IPS-18a (cell line): Measurements from ENCODE around the gene SNRNP35.

Source experiments
- H3K27ac ChIP-seq: one replicate; pipeline ENCODE4 v1.5.1; 2013; ENCODE audit warnings: low read length
- H3K27me3 ChIP-seq: one replicate; pipeline ENCODE4 v1.6.1; 2013; ENCODE audit warnings: mild to moderate bottlenecking, low read length; ENCODE audit not compliant: control insufficient read depth, insufficient read depth
- H3K36me3 ChIP-seq: one replicate; pipeline ENCODE4 v1.6.1; 2013; ENCODE audit warnings: low read depth, low read length; ENCODE audit not compliant: control insufficient read depth
- H3K4me1 ChIP-seq: one replicate; pipeline ENCODE4 v1.6.1; 2013; ENCODE audit warnings: low read depth, low read length; ENCODE audit not compliant: control insufficient read depth
- H3K4me3 ChIP-seq: one replicate; pipeline ENCODE4 v1.5.1; 2013; ENCODE audit warnings: low read length
- H3K9ac ChIP-seq: one replicate; pipeline ENCODE4 v1.6.1; 2013; ENCODE audit warnings: mild to moderate bottlenecking, low read length, moderate library complexity
- H3K9me3 ChIP-seq: one replicate; pipeline ENCODE4 v1.6.1; 2013; ENCODE audit warnings: low read depth, low read length; ENCODE audit not compliant: control insufficient read depth

SNRNP35 gene

GRCh38 chr12:123435636-123436016 lies 22.3 kb upstream of the SNRNP35 start:
- Histone ChIP-seq H3K36me3 (no peaks in the 10 kb centered on the region), H3K4me1 (no peaks in the 10 kb centered on the region), H3K9ac (no peak overlapping the region), H3K27ac (no peak overlapping the region), H3K27me3 (peaks cover 33% of the 10 kb centered on the region), H3K9me3 (no peaks in the 10 kb centered on the region), H3K4me3 (peak overlapping the region; percentile 82)

- H3K4me3 ChIP-seq: peak within 1 kb of the TSS; percentile 82
- H3K27ac ChIP-seq: no peak within 1 kb of the TSS
- peaks cover 33% of the 10 kb centered on the region for H3K27me3 ChIP-seq
- H3K9me3 ChIP-seq: no peaks in the 10 kb centered on the region
- no peaks in the 10 kb centered on the region for H3K36me3 ChIP-seq
- H3K4me1 ChIP-seq: no peaks in the 10 kb centered on the region
- H3K9ac ChIP-seq: peak within 1 kb of the TSS; percentile 12
These were observed 21.6 kb upstream of the SNRNP35 start, which contains the start of gene RILPL2 for GRCh38 chr12:123436017-123436964. Gene RILPL2, minus strand, starts transcription at chr12:123436684. Its CDS starts 264 bp downstream, at chr12:123436420.

- no peaks in the 10 kb centered on the region for H3K36me3 ChIP-seq
These were observed 16.3 kb upstream of the SNRNP35 start for GRCh38 chr12:123441523-123442164.

GRCh38 chr12:123442774-123443173 lies 15.2 kb upstream of the SNRNP35 start:
- Histone ChIP-seq H3K4me3 (no peak overlapping the region), H3K4me1 (no peaks in the 10 kb centered on the region), H3K9ac (no peak overlapping the region)

More at GRCh38 chr12:123441523-123442164, 16.3 kb upstream of the SNRNP35 start:
- Histone ChIP-seq H3K27me3 (peaks cover 15% of the 10 kb centered on the region), H3K9me3 (no peaks in the 10 kb centered on the region), H3K4me3 (no peak overlapping the region), H3K9ac (no peak overlapping the region), H3K4me1 (no peaks in the 10 kb centered on the region), H3K27ac (no peak overlapping the region)

GRCh38 chr12:123444092-123445026 lies 13.6 kb upstream of the SNRNP35 start:
- no peaks in the 10 kb centered on the region for H3K27me3 ChIP-seq
- no peak overlapping the region for H3K27ac ChIP-seq
- H3K9me3 ChIP-seq: no peaks in the 10 kb centered on the region
- no peak overlapping the region for H3K9ac ChIP-seq
- H3K4me3 ChIP-seq: no peak overlapping the region
- no peaks in the 10 kb centered on the region for H3K4me1 ChIP-seq
- H3K36me3 ChIP-seq: no peaks in the 10 kb centered on the region

More at GRCh38 chr12:123442774-123443173, 15.2 kb upstream of the SNRNP35 start:
- Histone ChIP-seq H3K27ac (no peak overlapping the region), H3K27me3 (peaks cover 4% of the 10 kb centered on the region), H3K9me3 (no peaks in the 10 kb centered on the region), H3K36me3 (no peaks in the 10 kb centered on the region)

GRCh38 chr12:123445388-123446332 lies 12.3 kb upstream of the SNRNP35 start:
- H3K9ac ChIP-seq: no peak overlapping the region
- no peak overlapping the region for H3K4me3 ChIP-seq
- H3K27ac ChIP-seq: no peak overlapping the region

GRCh38 chr12:123446333-123446713 lies 11.6 kb upstream of the SNRNP35 start:
- no peaks in the 10 kb centered on the region for H3K36me3 ChIP-seq
- no peak overlapping the region for H3K27ac ChIP-seq
- no peak overlapping the region for H3K9ac ChIP-seq
- H3K4me1 ChIP-seq: no peaks in the 10 kb centered on the region
- no peaks in the 10 kb centered on the region for H3K27me3 ChIP-seq
- H3K9me3 ChIP-seq: no peaks in the 10 kb centered on the region
- no peak overlapping the region for H3K4me3 ChIP-seq

More at GRCh38 chr12:123445388-123446332, 12.3 kb upstream of the SNRNP35 start:
- H3K27me3 ChIP-seq: no peaks in the 10 kb centered on the region
- no peaks in the 10 kb centered on the region for H3K4me1 ChIP-seq
- no peaks in the 10 kb centered on the region for H3K9me3 ChIP-seq
- no peaks in the 10 kb centered on the region for H3K36me3 ChIP-seq

GRCh38 chr12:123449249-123449733 lies 8.6 kb upstream of the SNRNP35 start:
- Histone ChIP-seq H3K4me1 (no peaks in the 10 kb centered on the region), H3K9ac (no peak overlapping the region), H3K27ac (no peak overlapping the region), H3K9me3 (no peaks in the 10 kb centered on the region), H3K27me3 (no peaks in the 10 kb centered on the region), H3K36me3 (no peaks in the 10 kb centered on the region), H3K4me3 (no peak overlapping the region)

- H3K27me3 ChIP-seq: no peaks in the 10 kb centered on the region
- no peak overlapping the region for H3K4me3 ChIP-seq
- no peak overlapping the region for H3K9ac ChIP-seq
- H3K27ac ChIP-seq: no peak overlapping the region
- no peaks in the 10 kb centered on the region for H3K36me3 ChIP-seq
- no peaks in the 10 kb centered on the region for H3K4me1 ChIP-seq
- no peaks in the 10 kb centered on the region for H3K9me3 ChIP-seq
These were observed 8.1 kb upstream of the SNRNP35 start for GRCh38 chr12:123449856-123450255.

GRCh38 chr12:123450636-123451035 lies 7.3 kb upstream of the SNRNP35 start:
- Histone ChIP-seq H3K4me1 (no peaks in the 10 kb centered on the region), H3K27ac (no peak overlapping the region), H3K9me3 (no peaks in the 10 kb centered on the region), H3K9ac (no peak overlapping the region), H3K36me3 (no peaks in the 10 kb centered on the region), H3K27me3 (no peaks in the 10 kb centered on the region), H3K4me3 (no peak overlapping the region)
